HUES6 (cell line): ENCODE data around the gene MATK.

Source experiments
- H3K27ac ChIP-seq: 2 replicates; pipeline ENCODE4 v1.7.0; 2013; ENCODE audit warnings: low read depth, mild to moderate bottlenecking, low read length, inconsistent platforms
- H3K27me3 ChIP-seq: 2 replicates; pipeline ENCODE4 v1.6.1; 2013; ENCODE audit warnings: low read length; ENCODE audit not compliant: control insufficient read depth, insufficient read depth
- H3K36me3 ChIP-seq: 2 replicates; pipeline ENCODE4 v1.6.1; 2013; ENCODE audit warnings: low read length; ENCODE audit not compliant: control insufficient read depth, insufficient read depth
- H3K4me1 ChIP-seq: 2 replicates; pipeline ENCODE4 v1.6.1; 2013; ENCODE audit warnings: low read length; ENCODE audit not compliant: control insufficient read depth, insufficient read depth
- H3K4me3 ChIP-seq: 2 replicates; pipeline ENCODE4 v1.5.1; 2013; ENCODE audit warnings: low read depth, low read length
- H3K9ac ChIP-seq: one replicate; pipeline ENCODE4 v1.6.1; 2013; ENCODE audit warnings: mild to moderate bottlenecking, low read length
- H3K9me3 ChIP-seq: 2 replicates; pipeline ENCODE4 v1.6.1; 2013; ENCODE audit warnings: low read depth, low read length; ENCODE audit not compliant: control insufficient read depth, insufficient read depth

The MATK gene

GRCh38 chr19:3745363-3746045 lies 40.7 kb downstream of the MATK start:
- no peak overlapping the region for H3K4me3 ChIP-seq
- no peak overlapping the region for H3K9ac ChIP-seq
- no peaks in the 10 kb centered on the region for H3K9me3 ChIP-seq
- H3K4me1 ChIP-seq = no peaks in the 10 kb centered on the region
- H3K36me3 ChIP-seq = peaks cover 13% of the 10 kb centered on the region
- no peak overlapping the region for H3K27ac ChIP-seq
- no peaks in the 10 kb centered on the region for H3K27me3 ChIP-seq

- Histone ChIP-seq H3K4me1 (no peaks in the 10 kb centered on the region), H3K9me3 (no peaks in the 10 kb centered on the region), H3K9ac (no peak overlapping the region), H3K36me3 (peaks cover 4% of the 10 kb centered on the region), H3K27ac (no peak overlapping the region), H3K27me3 (no peaks in the 10 kb centered on the region), H3K4me3 (no peak overlapping the region)
Observed at GRCh38 chr19:3743486-3743885, 42.7 kb downstream of the MATK start.

GRCh38 chr19:3740431-3740830 lies 45.8 kb downstream of the MATK start:
- H3K27me3 ChIP-seq = no peaks in the 10 kb centered on the region
- no peak overlapping the region for H3K4me3 ChIP-seq
- no peaks in the 10 kb centered on the region for H3K9me3 ChIP-seq
- H3K9ac ChIP-seq = no peak overlapping the region
- no peaks in the 10 kb centered on the region for H3K4me1 ChIP-seq
- H3K36me3 ChIP-seq = peaks cover 23% of the 10 kb centered on the region
- no peak overlapping the region for H3K27ac ChIP-seq

- H3K36me3 ChIP-seq = peaks cover 28% of the 10 kb centered on the region
- H3K9me3 ChIP-seq = no peaks in the 10 kb centered on the region
- no peak overlapping the region for H3K27ac ChIP-seq
- no peaks in the 10 kb centered on the region for H3K27me3 ChIP-seq
- no peaks in the 10 kb centered on the region for H3K4me1 ChIP-seq
- H3K4me3 ChIP-seq = no peak overlapping the region
- H3K9ac ChIP-seq = no peak overlapping the region
Observed at GRCh38 chr19:3738477-3739220, 47.5 kb downstream of the MATK start.

GRCh38 chr19:3737487-3738205 lies 48.5 kb downstream of the MATK start:
- peaks cover 30% of the 10 kb centered on the region for H3K36me3 ChIP-seq
- no peaks in the 10 kb centered on the region for H3K27me3 ChIP-seq
- no peaks in the 10 kb centered on the region for H3K4me1 ChIP-seq
- no peak overlapping the region for H3K27ac ChIP-seq
- H3K4me3 ChIP-seq = no peak overlapping the region
- H3K9me3 ChIP-seq = no peaks in the 10 kb centered on the region
- H3K9ac ChIP-seq = no peak overlapping the region

- no peak overlapping the region for H3K9ac ChIP-seq
- peaks cover 30% of the 10 kb centered on the region for H3K36me3 ChIP-seq
- no peaks in the 10 kb centered on the region for H3K4me1 ChIP-seq
- no peaks in the 10 kb centered on the region for H3K9me3 ChIP-seq
- no peak overlapping the region for H3K27ac ChIP-seq
- no peak overlapping the region for H3K4me3 ChIP-seq
- no peaks in the 10 kb centered on the region for H3K27me3 ChIP-seq
Observed at GRCh38 chr19:3736106-3736724, 50.0 kb downstream of the MATK start.

- no peaks in the 10 kb centered on the region for H3K4me1 ChIP-seq
- H3K27me3 ChIP-seq = no peaks in the 10 kb centered on the region
- no peaks in the 10 kb centered on the region for H3K9me3 ChIP-seq
- H3K4me3 ChIP-seq = no peak overlapping the region
- H3K27ac ChIP-seq = no peak overlapping the region
- H3K9ac ChIP-seq = no peak overlapping the region
- H3K36me3 ChIP-seq = peaks cover 30% of the 10 kb centered on the region
Observed at GRCh38 chr19:3734310-3734600, 51.9 kb downstream of the MATK start.

- H3K9me3 ChIP-seq = no peaks in the 10 kb centered on the region
- H3K4me1 ChIP-seq = no peaks in the 10 kb centered on the region
- peaks cover 28% of the 10 kb centered on the region for H3K36me3 ChIP-seq
- H3K27me3 ChIP-seq = no peaks in the 10 kb centered on the region
- H3K27ac ChIP-seq = no peak overlapping the region
- H3K4me3 ChIP-seq = no peak overlapping the region
- H3K9ac ChIP-seq = no peak overlapping the region
Observed at GRCh38 chr19:3733549-3734309, 52.5 kb downstream of the MATK start.

GRCh38 chr19:3732108-3732507 lies 54.1 kb downstream of the MATK start:
- no peaks in the 10 kb centered on the region for H3K27me3 ChIP-seq
- peaks cover 13% of the 10 kb centered on the region; the same call in 1 of the 2 replicates for H3K36me3 ChIP-seq
- H3K4me1 ChIP-seq = no peaks in the 10 kb centered on the region
- H3K9me3 ChIP-seq = no peaks in the 10 kb centered on the region
- H3K9ac ChIP-seq = no peak overlapping the region
- no peak overlapping the region for H3K4me3 ChIP-seq
- no peak overlapping the region for H3K27ac ChIP-seq

- Histone ChIP-seq H3K4me3 (no peak overlapping the region), H3K27ac (no peak overlapping the region), H3K4me1 (no peaks in the 10 kb centered on the region), H3K27me3 (no peaks in the 10 kb centered on the region), H3K9ac (no peak overlapping the region), H3K9me3 (no peaks in the 10 kb centered on the region), H3K36me3 (peaks cover 7% of the 10 kb centered on the region; the same call in 1 of the 2 replicates)
Observed at GRCh38 chr19:3730457-3730958, 55.7 kb downstream of the MATK start.
